Trophoblast cell (in vitro differentiated cells and primary cell): ENCODE measurements around the gene MACROD2.

ENCODE experiments used
- DNase-seq, 2 donors: peaks; one replicate each; pipeline ENCODE4 v3.0.0-alpha.2; 2016
- H2AFZ ChIP-seq: 2 replicates; pipeline ENCODE4 v1.6.1; 2013; ENCODE audit warnings: low read length, moderate library complexity, mild to moderate bottlenecking; ENCODE audit not compliant: insufficient read depth, poor library complexity
- H2AK5ac ChIP-seq: 2 replicates; pipeline ENCODE4 v1.6.1; 2013; ENCODE audit warnings: mild to moderate bottlenecking, low read length
- H2BK120ac ChIP-seq: 2 replicates; pipeline ENCODE4 v1.6.1; 2013; ENCODE audit warnings: low read length, mild to moderate bottlenecking, moderate library complexity; ENCODE audit not compliant: insufficient read depth, poor library complexity
- H2BK12ac ChIP-seq: 2 replicates; pipeline ENCODE4 v1.6.1; 2013; ENCODE audit warnings: mild to moderate bottlenecking, low read length, moderate library complexity
- H2BK5ac ChIP-seq: 2 replicates; pipeline ENCODE4 v1.6.1; 2013; ENCODE audit warnings: low read length, low read depth, moderate library complexity, mild to moderate bottlenecking; ENCODE audit not compliant: poor library complexity
- H3K14ac ChIP-seq: 2 replicates; pipeline ENCODE4 v1.6.1; 2013; ENCODE audit warnings: mild to moderate bottlenecking, low read length
- H3K18ac ChIP-seq: 2 replicates; pipeline ENCODE4 v1.6.1; 2013; ENCODE audit warnings: mild to moderate bottlenecking, low read length
- H3K23ac ChIP-seq: 2 replicates; pipeline ENCODE4 v1.6.1; 2013; ENCODE audit warnings: low read length
- H3K27ac ChIP-seq: 2 replicates; pipeline ENCODE4 v1.5.1; 2013; ENCODE audit warnings: low read depth, mild to moderate bottlenecking, inconsistent platforms, low read length, moderate library complexity
- H3K27me3 ChIP-seq: 2 replicates; pipeline ENCODE4 v1.6.1; 2013; ENCODE audit warnings: inconsistent platforms, mild to moderate bottlenecking, low read length, moderate library complexity; ENCODE audit not compliant: insufficient read depth
- H3K36me3 ChIP-seq, 2 experiments: 1 replicate in 1 of 2; 2 replicates in 1 of 2; pipeline ENCODE4 v1.6.1; 2013; ENCODE audit warnings: low read length in 2 of 2, mild to moderate bottlenecking in 2 of 2, moderate library complexity in 1 of 2; ENCODE audit not compliant: insufficient read depth in 2 of 2, control insufficient read depth in 1 of 2
- H3K4ac ChIP-seq: 2 replicates; pipeline ENCODE4 v1.6.1; 2013; ENCODE audit warnings: low read depth, mild to moderate bottlenecking, low read length, moderate library complexity
- H3K4me1 ChIP-seq, 2 experiments: 1 replicate in 1 of 2; 2 replicates in 1 of 2; pipeline ENCODE4 v1.6.1; 2013; ENCODE audit warnings: low read length in 2 of 2, mild to moderate bottlenecking in 2 of 2, moderate library complexity in 1 of 2; ENCODE audit not compliant: insufficient read depth in 2 of 2, control insufficient read depth in 1 of 2
- H3K4me2 ChIP-seq: 2 replicates; pipeline ENCODE4 v1.6.1; 2013; ENCODE audit warnings: inconsistent platforms, mild to moderate bottlenecking, low read length, moderate library complexity
- H3K4me3 ChIP-seq: 2 replicates; pipeline ENCODE4 v1.5.1; 2013; ENCODE audit warnings: mild to moderate bottlenecking, low read depth, low read length, inconsistent platforms
- H3K79me1 ChIP-seq: one replicate; pipeline ENCODE4 v1.6.1; 2013; ENCODE audit warnings: low read length
- H3K79me2 ChIP-seq: 2 replicates; pipeline ENCODE4 v1.6.1; 2013; ENCODE audit warnings: low read length, mild to moderate bottlenecking; ENCODE audit not compliant: control insufficient read depth, insufficient read depth, poor library complexity
- H3K9ac ChIP-seq: 2 replicates; pipeline ENCODE4 v1.6.1; 2013; ENCODE audit warnings: mild to moderate bottlenecking, low read length
- H3K9me3 ChIP-seq: 2 replicates; pipeline ENCODE4 v1.6.1; 2013; ENCODE audit warnings: low read depth, mild to moderate bottlenecking, control low read depth, inconsistent platforms, low read length; ENCODE audit not compliant: insufficient read depth
- H4K12ac ChIP-seq: 2 replicates; pipeline ENCODE4 v1.6.1; 2013; ENCODE audit warnings: low read depth, mild to moderate bottlenecking, low read length, moderate library complexity
- H4K8ac ChIP-seq: 2 replicates; pipeline ENCODE4 v1.6.1; 2013; ENCODE audit warnings: low read depth, mild to moderate bottlenecking, low read length, moderate library complexity
- H4K91ac ChIP-seq: one replicate; pipeline ENCODE4 v1.6.1; 2013; ENCODE audit warnings: low read depth, mild to moderate bottlenecking, low read length, moderate library complexity
- WGBS: extraction: QIAGEN DNeasy Blood & Tissue Kit; methylation state at CpG from one replicate; pipeline ENCODE4 v1.1.7; 2013; ENCODE audit warnings: missing lambda C conversion rate; ENCODE audit not compliant: insufficient read length, insufficient coverage; ENCODE audit errors: extremely low coverage; 5-methylcytosine and 5-hydroxymethylcytosine counted together

MACROD2 gene

GRCh38 chr20:14764511-14765369 is 769.4 kb downstream of the MACROD2 start:
- no CpG with 5 or more reads among the region's 6 CpGs for WGBS

DNA sequence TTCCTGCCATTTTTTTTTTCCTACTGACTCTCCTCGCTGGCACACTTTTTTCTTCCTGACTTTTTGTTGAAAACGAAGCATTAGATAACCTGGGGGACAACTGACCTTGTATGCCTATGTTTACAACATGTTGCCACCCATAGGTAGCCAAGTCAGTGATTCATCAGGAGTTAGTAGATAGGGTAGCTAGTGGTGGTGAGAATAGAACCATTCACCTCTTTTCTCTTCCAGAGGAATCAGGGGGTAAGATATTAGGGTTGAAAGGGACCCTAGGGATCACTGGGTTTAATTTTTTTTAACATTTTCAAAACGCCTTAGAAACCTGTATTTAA is 770.0 kb downstream of the MACROD2 start:
- Histone ChIP-seq H2BK5ac (no peak overlapping the region), H3K9me3 (no peaks in the 10 kb centered on the region), H2BK120ac (no peak overlapping the region), H3K18ac (no peak overlapping the region), H4K91ac (no peak overlapping the region), H2AFZ (no peak overlapping the region), H4K12ac (no peak overlapping the region), H3K27me3 (no peaks in the 10 kb centered on the region), H3K23ac (no peak overlapping the region), H3K79me1 (no peaks in the 10 kb centered on the region), H3K9ac (no peak overlapping the region), H3K79me2 (no peaks in the 10 kb centered on the region), H3K4ac (no peak overlapping the region), H2BK12ac (no peak overlapping the region), H3K4me1 (no peaks in the 10 kb centered on the region), H4K8ac (no peak overlapping the region), H3K4me2 (no peak overlapping the region), H3K27ac (no peak overlapping the region), H3K4me3 (no peak overlapping the region), H2AK5ac (no peak overlapping the region), H3K36me3 (no peaks in the 10 kb centered on the region), H3K14ac (no peak overlapping the region)
- no peak for DNase-seq
- no CpG with 5 or more reads among the region's 3 CpGs for WGBS

More at GRCh38 chr20:14764511-14765369, 769.4 kb downstream of the MACROD2 start:
- Histone ChIP-seq H4K12ac (no peak overlapping the region), H3K4me1 (no peaks in the 10 kb centered on the region), H3K4ac (no peak overlapping the region), H3K23ac (no peak overlapping the region), H3K4me2 (no peak overlapping the region), H4K8ac (no peak overlapping the region), H2BK120ac (no peak overlapping the region), H2AK5ac (no peak overlapping the region), H3K27ac (no peak overlapping the region), H3K4me3 (no peak overlapping the region), H2BK12ac (no peak overlapping the region), H3K36me3 (no peaks in the 10 kb centered on the region), H2BK5ac (no peak overlapping the region), H3K18ac (no peak overlapping the region), H3K79me2 (no peaks in the 10 kb centered on the region), H3K9me3 (no peaks in the 10 kb centered on the region), H3K14ac (no peak overlapping the region), H4K91ac (no peak overlapping the region), H3K9ac (no peak overlapping the region), H2AFZ (no peak overlapping the region), H3K27me3 (no peaks in the 10 kb centered on the region), H3K79me1 (no peaks in the 10 kb centered on the region)
- DNase-seq: no peak

- no peak overlapping the region for H3K9ac ChIP-seq
- H3K23ac ChIP-seq: no peak overlapping the region
- H2BK12ac ChIP-seq: no peak overlapping the region
- H3K14ac ChIP-seq: no peak overlapping the region
- no peak overlapping the region for H2AK5ac ChIP-seq
- no peak overlapping the region for H3K27ac ChIP-seq
- no peaks in the 10 kb centered on the region for H3K79me2 ChIP-seq
- no peak overlapping the region for H2BK120ac ChIP-seq
- H3K4me1 ChIP-seq: no peaks in the 10 kb centered on the region
- no peak overlapping the region for H3K4me3 ChIP-seq
- no peak overlapping the region for H2AFZ ChIP-seq
- H3K27me3 ChIP-seq: no peaks in the 10 kb centered on the region
- H3K79me1 ChIP-seq: no peaks in the 10 kb centered on the region
- H2BK5ac ChIP-seq: no peak overlapping the region
- no peak overlapping the region for H4K8ac ChIP-seq
- no peak overlapping the region for H4K12ac ChIP-seq
- no peaks in the 10 kb centered on the region for H3K9me3 ChIP-seq
- no peak overlapping the region for H4K91ac ChIP-seq
- H3K18ac ChIP-seq: no peak overlapping the region
- no peaks in the 10 kb centered on the region for H3K36me3 ChIP-seq
- no peak overlapping the region for H3K4ac ChIP-seq
- DNase-seq: no peak
- H3K4me2 ChIP-seq: no peak overlapping the region
Measured at GRCh38 chr20:14773486-14773885, 778.2 kb downstream of the MACROD2 start.

DNA sequence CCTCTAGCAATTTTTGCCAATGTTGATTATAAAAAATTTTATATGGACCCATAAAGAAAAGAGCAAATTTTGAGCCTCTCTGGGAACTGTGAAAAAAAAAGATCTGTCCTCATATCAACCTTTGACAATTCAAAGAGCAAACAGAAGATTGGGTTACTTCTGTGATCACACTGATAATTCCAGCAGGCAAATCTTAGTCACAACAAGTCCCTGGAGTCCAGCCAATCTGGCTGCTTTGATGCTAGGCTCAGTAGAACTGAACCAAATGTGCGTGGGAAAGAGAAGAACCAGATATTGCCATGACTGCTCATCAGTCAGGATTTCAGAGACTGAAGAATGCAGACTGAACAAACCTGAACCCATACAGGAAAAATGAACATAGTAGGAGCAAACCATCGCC is 780.5 kb downstream of the MACROD2 start:
- H2AK5ac ChIP-seq: no peak overlapping the region
- H3K79me2 ChIP-seq: no peaks in the 10 kb centered on the region
- H4K12ac ChIP-seq: no peak overlapping the region
- no peak overlapping the region for H2AFZ ChIP-seq
- H3K4ac ChIP-seq: no peak overlapping the region
- H3K14ac ChIP-seq: no peak overlapping the region
- no peaks in the 10 kb centered on the region for H3K4me1 ChIP-seq
- H3K9ac ChIP-seq: no peak overlapping the region
- no peak overlapping the region for H3K23ac ChIP-seq
- no peak overlapping the region for H2BK12ac ChIP-seq
- WGBS: no CpG with 5 or more reads among the region's 2 CpGs
- no peak overlapping the region for H3K18ac ChIP-seq
- no peak overlapping the region for H2BK120ac ChIP-seq
- H4K8ac ChIP-seq: no peak overlapping the region
- no peaks in the 10 kb centered on the region for H3K36me3 ChIP-seq
- DNase-seq: peak; percentile 48 to 63
- no peak overlapping the region for H3K4me2 ChIP-seq
- no peak overlapping the region for H3K4me3 ChIP-seq
- H3K79me1 ChIP-seq: no peaks in the 10 kb centered on the region
- no peak overlapping the region for H3K27ac ChIP-seq
- no peaks in the 10 kb centered on the region for H3K9me3 ChIP-seq
- no peak overlapping the region for H2BK5ac ChIP-seq
- H4K91ac ChIP-seq: no peak overlapping the region
- no peaks in the 10 kb centered on the region for H3K27me3 ChIP-seq
